Liver (tissue), 9 donors: Measurements from ENCODE around the gene LDLRAD4. TPM values are rescaled to one million over a fixed set of nuclear protein-coding genes. Genes with fewer than 3 reads are reported as not detected.

Experiments used
- DNase-seq: peaks from one replicate; pipeline ENCODE4 v3.0.0-alpha.2; 2017; ENCODE audit warnings: low spot score
- H3K27ac ChIP-seq, 2 donors: one replicate each; pipeline ENCODE4 v1.7.0; 2013; ENCODE audit warnings: inconsistent platforms in 2 of 2, low read length in 2 of 2, control low read depth in 1 of 2, low read depth in 1 of 2, mild to moderate bottlenecking in 1 of 2
- H3K27me3 ChIP-seq, 4 donors: one replicate each; pipeline versions ENCODE4 v1.6.1 to v1.7.0; 2013; ENCODE audit warnings: low read length in 3 of 4, inconsistent platforms in 1 of 4, mild to moderate bottlenecking in 1 of 4, moderate library complexity in 1 of 4; ENCODE audit not compliant: control insufficient read depth in 4 of 4, insufficient read depth in 4 of 4
- H3K36me3 ChIP-seq, 4 donors: one replicate each; pipeline versions ENCODE4 v1.6.1 to v1.7.0; 2013; ENCODE audit warnings: low read length in 3 of 4, mild to moderate bottlenecking in 3 of 4, low read depth in 1 of 4, moderate library complexity in 1 of 4; ENCODE audit not compliant: control insufficient read depth in 4 of 4, insufficient read depth in 3 of 4
- H3K4me1 ChIP-seq, 4 donors: one replicate each; pipeline versions ENCODE4 v1.6.1 to v1.7.0; 2013; ENCODE audit warnings: low read length in 3 of 4, mild to moderate bottlenecking in 3 of 4, moderate library complexity in 1 of 4; ENCODE audit not compliant: control insufficient read depth in 4 of 4, insufficient read depth in 4 of 4
- H3K4me3 ChIP-seq, 3 donors: one replicate each; pipeline versions ENCODE4 v1.6.1 to v1.7.0; 2013; ENCODE audit warnings: low read length in 3 of 3, control low read depth in 1 of 3, low read depth in 1 of 3, mild to moderate bottlenecking in 1 of 3
- H3K9ac ChIP-seq, 2 donors: one replicate each; pipeline ENCODE4 v1.7.0; 2013; ENCODE audit warnings: low read length in 2 of 2, mild to moderate bottlenecking in 2 of 2, moderate library complexity in 2 of 2, control low read depth in 1 of 2, low read depth in 1 of 2
- H3K9me3 ChIP-seq, 4 donors: one replicate each; pipeline versions ENCODE4 v1.6.1 to v1.7.0; 2013; ENCODE audit warnings: low read length in 3 of 4; ENCODE audit not compliant: control insufficient read depth in 4 of 4
- EGR1 ChIP-seq, 2 donors: IDR thresholded peaks; 2 replicates each; pipeline ENCODE4 v1.6.1; 2016 to 2018; ENCODE audit warnings: antibody characterized with exemption in 2 of 2, low read depth in 2 of 2
- FOXA1 ChIP-seq: IDR thresholded peaks from 2 replicates; pipeline ENCODE4 v1.6.1; 2016; ENCODE audit warnings: antibody characterized with exemption
- FOXA2 ChIP-seq: IDR thresholded peaks from 2 replicates; pipeline ENCODE4 v1.6.1; 2016; ENCODE audit warnings: antibody characterized with exemption
- GABPA ChIP-seq, 2 donors: IDR thresholded peaks in 1 of 2; conservative IDR thresholded peaks in 1 of 2; 2 replicates each; pipeline ENCODE4 v1.6.1; 2016; ENCODE audit warnings: antibody characterized with exemption in 2 of 2, mild to moderate bottlenecking in 1 of 2, moderate library complexity in 1 of 2
- HNF4A ChIP-seq, 2 donors: conservative IDR thresholded peaks; 2 replicates each; pipeline ENCODE4 v1.6.1; 2016; ENCODE audit warnings: antibody characterized with exemption in 2 of 2, mild to moderate bottlenecking in 2 of 2
- HNF4G ChIP-seq: IDR thresholded peaks from 2 replicates; pipeline ENCODE4 v1.6.1; 2016; ENCODE audit warnings: antibody characterized with exemption
- JUND ChIP-seq, 2 donors: IDR thresholded peaks; 2 replicates each; pipeline ENCODE4 v1.6.1; 2016; ENCODE audit warnings: antibody characterized with exemption in 2 of 2
- NR2F2 ChIP-seq: IDR thresholded peaks from 2 replicates; pipeline ENCODE4 v1.6.1; 2016; ENCODE audit warnings: antibody characterized with exemption
- RAD21 ChIP-seq, 2 donors: IDR thresholded peaks; 2 replicates each; pipeline ENCODE4 v1.6.1; 2016; ENCODE audit warnings: antibody characterized with exemption in 2 of 2, mild to moderate bottlenecking in 2 of 2
- SP1 ChIP-seq: IDR thresholded peaks from 2 replicates; pipeline ENCODE4 v1.6.1; 2018; ENCODE audit warnings: antibody characterized with exemption, mild to moderate bottlenecking
- TAF1 ChIP-seq: conservative IDR thresholded peaks from 2 replicates; pipeline ENCODE4 v1.6.1; 2016; ENCODE audit warnings: antibody characterized with exemption, mild to moderate bottlenecking
- YY1 ChIP-seq: IDR thresholded peaks from 2 replicates; pipeline ENCODE4 v1.6.1; 2016; ENCODE audit warnings: antibody characterized with exemption, mild to moderate bottlenecking
- ZBTB33 ChIP-seq: IDR thresholded peaks from 2 replicates; pipeline ENCODE4 v1.6.1; 2016; ENCODE audit warnings: antibody characterized with exemption
- WGBS: extraction: QIAGEN DNeasy Blood & Tissue Kit; methylation state at CpG from one replicate; pipeline ENCODE4 v1.1.7; 2013; 5-methylcytosine and 5-hydroxymethylcytosine counted together
- polyA plus RNA-seq, 2 donors: library from polyadenylated mRNA; stranded (reverse) in 1 of 2; unstranded in 1 of 2; fragments of 200-250 nt in 1 of 2; fragments of >200 nt in 1 of 2; fragmentation: Nextera tagmentation in 1 of 2; extraction: Ambion mirVana in 1 of 2; gene quantifications; one replicate each; pipeline versions ENCODE4 v1.2.1 to v1.2.3, GENCODE V29; 2013 to 2015
- total RNA-seq, 2 donors: library from RNA; depleted of rRNA; stranded (reverse); fragments of >200 nt; gene quantifications; one replicate each; pipeline ENCODE4 v1.2.3, GENCODE V29; 2014
- TF ChIP-seq, protein P1 (sequence below): IDR thresholded peaks from 2 replicates; pipeline ENCODE4 v1.6.1; 2016; ENCODE audit warnings: antibody characterized with exemption
- TF ChIP-seq, protein P2 (sequence below): IDR thresholded peaks from 2 replicates; pipeline ENCODE4 v1.6.1; 2016; ENCODE audit warnings: antibody characterized with exemption
- TF ChIP-seq, protein P3 (sequence below): fragments of 150-350 bp; IDR thresholded peaks from 2 replicates; pipeline ENCODE4 v1.5.1; 2017; ENCODE audit warnings: improper control_type of control experiment, low read depth, low read length; ENCODE audit not compliant: missing input control
- TF ChIP-seq, protein P4 (sequence below): IDR thresholded peaks from 2 replicates; pipeline ENCODE4 v1.6.1; 2016; ENCODE audit warnings: antibody characterized with exemption, mild to moderate bottlenecking
- donor health status: healthy.
- donor health status: healthy.
- donor health status: healthy.
- donor health status: healthy.
- donor health status: healthy.

LDLRAD4 gene
- total and polyA plus RNA-seq, 4 donors: 4.8 to 41.7 (median 12.7) TPM

GRCh38 chr18:13581496-13582177, 363.1 kb downstream of the LDLRAD4 start:
- no peak overlapping the region for H3K27ac ChIP-seq
- H3K9ac ChIP-seq: no peak overlapping the region
- no peaks in the 10 kb centered on the region for H3K36me3 ChIP-seq
- no peak overlapping the region for H3K4me3 ChIP-seq
- no peaks in the 10 kb centered on the region for H3K9me3 ChIP-seq
- DNase-seq: no peak
- no peaks in the 10 kb centered on the region for H3K4me1 ChIP-seq
- H3K27me3 ChIP-seq: no peaks in the 10 kb centered on the region
- 97% methylated on average over 5 of the region's 5 CpGs for WGBS
- no peak for TF ChIP-seq EGR1 (IDR thresholded peaks at IDR 0.05; ENCODE audit: low read depth in 2 of 2)
- no peak for TF ChIP-seq FOXA2
- TF ChIP-seq, protein P1, sequence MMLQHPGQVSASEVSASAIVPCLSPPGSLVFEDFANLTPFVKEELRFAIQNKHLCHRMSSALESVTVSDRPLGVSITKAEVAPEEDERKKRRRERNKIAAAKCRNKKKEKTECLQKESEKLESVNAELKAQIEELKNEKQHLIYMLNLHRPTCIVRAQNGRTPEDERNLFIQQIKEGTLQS: no peak
- TF ChIP-seq TAF1: no peak
- no peak for TF ChIP-seq FOXA1
- TF ChIP-seq, protein P2, sequence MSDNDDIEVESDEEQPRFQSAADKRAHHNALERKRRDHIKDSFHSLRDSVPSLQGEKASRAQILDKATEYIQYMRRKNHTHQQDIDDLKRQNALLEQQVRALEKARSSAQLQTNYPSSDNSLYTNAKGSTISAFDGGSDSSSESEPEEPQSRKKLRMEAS: no peak
- TF ChIP-seq ZBTB33: no peak
- TF ChIP-seq, protein P3, sequence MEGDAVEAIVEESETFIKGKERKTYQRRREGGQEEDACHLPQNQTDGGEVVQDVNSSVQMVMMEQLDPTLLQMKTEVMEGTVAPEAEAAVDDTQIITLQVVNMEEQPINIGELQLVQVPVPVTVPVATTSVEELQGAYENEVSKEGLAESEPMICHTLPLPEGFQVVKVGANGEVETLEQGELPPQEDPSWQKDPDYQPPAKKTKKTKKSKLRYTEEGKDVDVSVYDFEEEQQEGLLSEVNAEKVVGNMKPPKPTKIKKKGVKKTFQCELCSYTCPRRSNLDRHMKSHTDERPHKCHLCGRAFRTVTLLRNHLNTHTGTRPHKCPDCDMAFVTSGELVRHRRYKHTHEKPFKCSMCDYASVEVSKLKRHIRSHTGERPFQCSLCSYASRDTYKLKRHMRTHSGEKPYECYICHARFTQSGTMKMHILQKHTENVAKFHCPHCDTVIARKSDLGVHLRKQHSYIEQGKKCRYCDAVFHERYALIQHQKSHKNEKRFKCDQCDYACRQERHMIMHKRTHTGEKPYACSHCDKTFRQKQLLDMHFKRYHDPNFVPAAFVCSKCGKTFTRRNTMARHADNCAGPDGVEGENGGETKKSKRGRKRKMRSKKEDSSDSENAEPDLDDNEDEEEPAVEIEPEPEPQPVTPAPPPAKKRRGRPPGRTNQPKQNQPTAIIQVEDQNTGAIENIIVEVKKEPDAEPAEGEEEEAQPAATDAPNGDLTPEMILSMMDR: no peak
- no peak for TF ChIP-seq SP1
- TF ChIP-seq RAD21 (IDR thresholded peaks at IDR 0.05): no peak
- TF ChIP-seq HNF4A (conservative IDR thresholded peaks at IDR 0.05): no peak

- Histone ChIP-seq H3K36me3 (no peaks in the 10 kb centered on the region), H3K4me3 (no peak overlapping the region), H3K27ac (no peak overlapping the region), H3K4me1 (no peaks in the 10 kb centered on the region), H3K9ac (no peak overlapping the region), H3K27me3 (no peaks in the 10 kb centered on the region), H3K9me3 (no peaks in the 10 kb centered on the region)
- 97% methylated on average over 9 of the region's 9 CpGs for WGBS
- DNase-seq: no peak
- no peak for TF ChIP-seq ZBTB33
- no peak for TF ChIP-seq FOXA2
- no peak for TF ChIP-seq HNF4G
- TF ChIP-seq TAF1: no peak
- TF ChIP-seq FOXA1: no peak
- TF ChIP-seq SP1: no peak
- TF ChIP-seq RAD21 (IDR thresholded peaks at IDR 0.05): no peak
- TF ChIP-seq, protein P1: no peak
- no peak for TF ChIP-seq JUND (IDR thresholded peaks at IDR 0.05)
- TF ChIP-seq, protein P2: no peak
- TF ChIP-seq YY1: no peak
- TF ChIP-seq NR2F2: no peak
- TF ChIP-seq GABPA (IDR thresholded peaks at IDR 0.05 in 1 of 2, conservative IDR thresholded peaks at IDR 0.05 in 1 of 2): no peak
- TF ChIP-seq, protein P4, sequence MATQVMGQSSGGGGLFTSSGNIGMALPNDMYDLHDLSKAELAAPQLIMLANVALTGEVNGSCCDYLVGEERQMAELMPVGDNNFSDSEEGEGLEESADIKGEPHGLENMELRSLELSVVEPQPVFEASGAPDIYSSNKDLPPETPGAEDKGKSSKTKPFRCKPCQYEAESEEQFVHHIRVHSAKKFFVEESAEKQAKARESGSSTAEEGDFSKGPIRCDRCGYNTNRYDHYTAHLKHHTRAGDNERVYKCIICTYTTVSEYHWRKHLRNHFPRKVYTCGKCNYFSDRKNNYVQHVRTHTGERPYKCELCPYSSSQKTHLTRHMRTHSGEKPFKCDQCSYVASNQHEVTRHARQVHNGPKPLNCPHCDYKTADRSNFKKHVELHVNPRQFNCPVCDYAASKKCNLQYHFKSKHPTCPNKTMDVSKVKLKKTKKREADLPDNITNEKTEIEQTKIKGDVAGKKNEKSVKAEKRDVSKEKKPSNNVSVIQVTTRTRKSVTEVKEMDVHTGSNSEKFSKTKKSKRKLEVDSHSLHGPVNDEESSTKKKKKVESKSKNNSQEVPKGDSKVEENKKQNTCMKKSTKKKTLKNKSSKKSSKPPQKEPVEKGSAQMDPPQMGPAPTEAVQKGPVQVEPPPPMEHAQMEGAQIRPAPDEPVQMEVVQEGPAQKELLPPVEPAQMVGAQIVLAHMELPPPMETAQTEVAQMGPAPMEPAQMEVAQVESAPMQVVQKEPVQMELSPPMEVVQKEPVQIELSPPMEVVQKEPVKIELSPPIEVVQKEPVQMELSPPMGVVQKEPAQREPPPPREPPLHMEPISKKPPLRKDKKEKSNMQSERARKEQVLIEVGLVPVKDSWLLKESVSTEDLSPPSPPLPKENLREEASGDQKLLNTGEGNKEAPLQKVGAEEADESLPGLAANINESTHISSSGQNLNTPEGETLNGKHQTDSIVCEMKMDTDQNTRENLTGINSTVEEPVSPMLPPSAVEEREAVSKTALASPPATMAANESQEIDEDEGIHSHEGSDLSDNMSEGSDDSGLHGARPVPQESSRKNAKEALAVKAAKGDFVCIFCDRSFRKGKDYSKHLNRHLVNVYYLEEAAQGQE: no peak
- TF ChIP-seq HNF4A (conservative IDR thresholded peaks at IDR 0.05): no peak
- TF ChIP-seq, protein P3: no peak
- TF ChIP-seq EGR1 (IDR thresholded peaks at IDR 0.05; ENCODE audit: low read depth in 2 of 2): no peak
Observed at GRCh38 chr18:13582178-13582670, 363.7 kb downstream of the LDLRAD4 start.
